ENCODE results near the gene CNNM1. TPM values are rescaled to one million over a fixed set of nuclear protein-coding genes. Genes with fewer than 3 reads are reported as not detected.

Gene CNNM1
- total RNA-seq, 1 donor from 2014 or later = 0.08 TPM

GRCh38 chr10:99370993-99371392, 41.8 kb downstream of the CNNM1 start:
- DNase-seq (ENCODE audit: low spot score) = peak; percentile 39
- peaks cover 4% of the 10 kb centered on the region for H3K27me3 Mint-ChIP-seq (ENCODE audit: unreplicated experiment)
- no peak overlapping the region for H3K27ac Mint-ChIP-seq (ENCODE audit: unreplicated experiment)
- H3K4me1 Mint-ChIP-seq (ENCODE audit: unreplicated experiment) = no peaks in the 10 kb centered on the region
- no peak overlapping the region for H3K4me3 Mint-ChIP-seq (ENCODE audit: unreplicated experiment)
- H3K9me3 Mint-ChIP-seq (ENCODE audit: unreplicated experiment) = no peaks in the 10 kb centered on the region
- no peaks in the 10 kb centered on the region for H3K36me3 Mint-ChIP-seq (ENCODE audit: low read depth, unreplicated experiment)
- TF ChIP-seq CTCF (IDR thresholded peaks at IDR 0.05; ENCODE audit: unreplicated experiment) = peak; percentile 36

- peaks cover 4% of the 10 kb centered on the region for H3K27me3 Mint-ChIP-seq (ENCODE audit: unreplicated experiment)
- no peaks in the 10 kb centered on the region for H3K4me1 Mint-ChIP-seq (ENCODE audit: unreplicated experiment)
- no peak overlapping the region for H3K4me3 Mint-ChIP-seq (ENCODE audit: unreplicated experiment)
- no peaks in the 10 kb centered on the region for H3K36me3 Mint-ChIP-seq (ENCODE audit: low read depth, unreplicated experiment)
- H3K27ac Mint-ChIP-seq (ENCODE audit: unreplicated experiment) = no peak overlapping the region
- no peak for DNase-seq (ENCODE audit: low spot score)
- TF ChIP-seq CTCF (IDR thresholded peaks at IDR 0.05; ENCODE audit: unreplicated experiment) = no peak
- H3K9me3 Mint-ChIP-seq (ENCODE audit: unreplicated experiment) = no peaks in the 10 kb centered on the region
These were observed 43.6 kb downstream of the CNNM1 start for GRCh38 chr10:99372546-99373271.

DNA sequence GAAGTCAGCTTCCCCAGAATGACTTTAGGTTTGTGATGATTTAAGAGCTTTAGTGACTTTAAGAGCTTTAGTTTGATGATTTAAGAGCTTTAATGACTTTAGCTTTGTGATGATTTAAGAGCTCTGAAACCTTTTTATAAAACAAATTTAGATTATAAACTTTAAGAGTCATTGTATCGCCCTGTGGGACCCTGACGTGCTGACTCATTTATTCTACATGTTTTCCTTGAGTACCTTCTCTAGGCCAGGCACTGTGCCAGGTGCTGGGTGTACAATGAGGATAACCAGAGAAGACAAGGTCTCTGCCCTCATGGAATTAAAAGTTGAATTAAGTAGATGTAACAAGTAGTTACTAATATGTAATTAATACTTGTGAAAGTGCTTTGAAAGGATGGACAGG, 45.4 kb downstream of the CNNM1 start:
- DNase-seq (ENCODE audit: low spot score) = no peak
- no peak overlapping the region for H3K4me3 Mint-ChIP-seq (ENCODE audit: unreplicated experiment)
- H3K36me3 Mint-ChIP-seq (ENCODE audit: low read depth, unreplicated experiment) = no peaks in the 10 kb centered on the region
- no peaks in the 10 kb centered on the region for H3K4me1 Mint-ChIP-seq (ENCODE audit: unreplicated experiment)
- no peak for TF ChIP-seq CTCF (IDR thresholded peaks at IDR 0.05; ENCODE audit: unreplicated experiment)
- H3K9me3 Mint-ChIP-seq (ENCODE audit: unreplicated experiment) = no peaks in the 10 kb centered on the region
- H3K27me3 Mint-ChIP-seq (ENCODE audit: unreplicated experiment) = peaks cover 6% of the 10 kb centered on the region
- no peak overlapping the region for H3K27ac Mint-ChIP-seq (ENCODE audit: unreplicated experiment)

GRCh38 chr10:99374972-99375371, 45.8 kb downstream of the CNNM1 start:
- no peak for TF ChIP-seq CTCF (IDR thresholded peaks at IDR 0.05; ENCODE audit: unreplicated experiment)
- H3K27me3 Mint-ChIP-seq (ENCODE audit: unreplicated experiment) = peaks cover 6% of the 10 kb centered on the region

GRCh38 chr10:99375426-99375825, 46.3 kb downstream of the CNNM1 start:
- no peak for DNase-seq (ENCODE audit: low spot score)
- no peak overlapping the region for H3K4me3 Mint-ChIP-seq (ENCODE audit: unreplicated experiment)
- no peak for TF ChIP-seq CTCF (IDR thresholded peaks at IDR 0.05; ENCODE audit: unreplicated experiment)
- H3K4me1 Mint-ChIP-seq (ENCODE audit: unreplicated experiment) = no peaks in the 10 kb centered on the region
- H3K27ac Mint-ChIP-seq (ENCODE audit: unreplicated experiment) = no peak overlapping the region
- H3K9me3 Mint-ChIP-seq (ENCODE audit: unreplicated experiment) = no peaks in the 10 kb centered on the region
- H3K27me3 Mint-ChIP-seq (ENCODE audit: unreplicated experiment) = peaks cover 6% of the 10 kb centered on the region
- no peaks in the 10 kb centered on the region for H3K36me3 Mint-ChIP-seq (ENCODE audit: low read depth, unreplicated experiment)

More at GRCh38 chr10:99374972-99375371, 45.8 kb downstream of the CNNM1 start:
- H3K36me3 Mint-ChIP-seq (ENCODE audit: low read depth, unreplicated experiment) = no peaks in the 10 kb centered on the region
- no peak for DNase-seq (ENCODE audit: low spot score)
- H3K27ac Mint-ChIP-seq (ENCODE audit: unreplicated experiment) = no peak overlapping the region
- H3K4me3 Mint-ChIP-seq (ENCODE audit: unreplicated experiment) = no peak overlapping the region
- H3K9me3 Mint-ChIP-seq (ENCODE audit: unreplicated experiment) = no peaks in the 10 kb centered on the region
- H3K4me1 Mint-ChIP-seq (ENCODE audit: unreplicated experiment) = no peaks in the 10 kb centered on the region

All from endothelial cell (in vitro differentiated cells).